Stimulated activated naive B cell treated with anti-CD40 and anti-IgM and Interleukin-4, amounts not matched to agents 10 μg/mL and 1 μg/mL and 100 μg/mL, for 72 hours (primary cell): ENCODE data around the gene MAFB.
A peak's percentile ranks its signal among the peaks of the same experiment; 100 is the strongest.
"Not testable (repeated sequence)": the region's sequence is repeated elsewhere in the genome, so short reads cannot be mapped to it uniquely, and the experiment has no call there.

Experiments used
- ATAC-seq, 2 donors: fragments of 150-1000 bp; cut with Tn5 transposase; replicated peaks; 2 replicates each; pipeline ENCODE4 v1.10.0; 2021; ENCODE audit warnings: moderate library complexity in 1 of 2
- DNase-seq: peaks from one replicate; pipeline ENCODE4 v3.0.0; 2021
- H3K27ac Mint-ChIP-seq: one replicate; pipeline ENCODE4 v1.8.0; 2022; ENCODE audit warnings: mild to moderate bottlenecking, mixed read lengths
- H3K27me3 Mint-ChIP-seq, 2 donors: one replicate each; pipeline ENCODE4 v1.8.0; 2022; ENCODE audit warnings: mixed read lengths in 2 of 2
- H3K36me3 Mint-ChIP-seq, 2 donors: one replicate each; pipeline ENCODE4 v1.8.0; 2022; ENCODE audit warnings: mixed read lengths in 2 of 2, mild to moderate bottlenecking in 1 of 2
- H3K4me1 Mint-ChIP-seq, 2 donors: one replicate each; pipeline ENCODE4 v1.8.0; 2022; ENCODE audit warnings: mixed read lengths in 2 of 2, mild to moderate bottlenecking in 1 of 2
- H3K4me3 Mint-ChIP-seq, 2 donors: one replicate each; pipeline ENCODE4 v1.8.0; 2022; ENCODE audit warnings: mild to moderate bottlenecking in 2 of 2, mixed read lengths in 2 of 2, moderate library complexity in 1 of 2
- H3K9me3 Mint-ChIP-seq, 2 donors: one replicate each; pipeline ENCODE4 v1.8.0; 2022; ENCODE audit warnings: mixed read lengths in 2 of 2, mild to moderate bottlenecking in 1 of 2

MAFB gene

DNA sequence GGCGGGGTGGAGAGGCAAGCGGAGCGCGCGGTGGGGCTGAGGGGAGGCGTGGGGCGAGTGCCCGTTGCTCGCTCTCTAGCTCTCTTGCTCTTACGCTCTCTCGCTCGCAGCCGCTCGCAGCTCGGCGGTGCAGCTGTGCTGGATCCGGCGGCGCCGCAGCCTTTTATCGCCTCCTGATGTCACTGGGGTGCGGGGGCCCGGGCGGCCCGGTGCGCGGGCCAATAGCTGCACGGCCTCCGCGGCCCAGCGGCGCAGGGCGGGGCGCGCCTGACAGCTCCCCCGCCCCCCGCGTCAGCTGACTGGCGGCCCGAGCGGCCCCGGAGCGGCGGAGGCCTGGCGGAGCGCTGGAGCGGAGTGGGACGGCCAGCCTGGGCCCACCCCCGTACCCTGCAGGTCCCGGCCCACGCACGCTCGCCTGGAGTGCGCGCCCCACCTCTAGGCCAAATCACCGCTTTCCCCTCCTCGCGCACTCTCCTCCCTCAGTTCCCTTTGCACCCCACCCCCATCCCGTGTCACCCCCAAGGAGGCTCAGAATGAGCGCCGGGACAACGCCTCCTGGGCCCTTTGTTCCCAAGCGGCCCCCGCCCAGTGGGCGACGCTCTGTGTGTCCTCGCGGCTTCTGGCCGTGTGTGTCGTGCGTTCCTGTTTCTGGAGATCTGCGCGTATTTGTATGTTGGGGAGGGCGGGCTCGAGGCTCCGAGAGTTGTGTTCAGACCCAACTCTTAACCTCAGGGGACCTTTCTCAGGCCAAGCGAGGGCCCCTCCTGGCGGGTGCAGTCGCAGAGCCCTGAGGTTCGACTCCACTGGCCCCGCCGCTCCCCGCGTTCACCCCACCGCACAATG, at the start of gene MAFB:
TSS of gene MAFB (minus strand) at position 137 of the 843 bp plus-strand sequence. CDS start 386 bp downstream, outside the sequence.
- DNase-seq (no peak), ATAC-seq (peak; percentile 65 to 70)
- Mint-ChIP-seq H3K4me3 (peak within 1 kb of the TSS; percentile 79 to 86), H3K36me3 (no peaks in the 10 kb centered on the region), H3K27ac (peak within 1 kb of the TSS; percentile 93), H3K9me3 (no peaks in the 10 kb centered on the region), H3K4me1 (peaks cover 16 to 33% of the 10 kb centered on the region in 2 donors), H3K27me3 (peaks cover 81 to 92% of the 10 kb centered on the region in 2 donors)

- not testable (repeated sequence) for H3K36me3 Mint-ChIP-seq, H3K4me3 Mint-ChIP-seq, H3K27ac Mint-ChIP-seq, H3K4me1 Mint-ChIP-seq, H3K9me3 Mint-ChIP-seq, ATAC-seq, DNase-seq
- H3K27me3 Mint-ChIP-seq: peaks cover 31 to 50% of the 10 kb centered on the region in 2 donors
Measured at GRCh38 chr20:40736468-40736867, 47.4 kb upstream of the MAFB start.

- H3K9me3 Mint-ChIP-seq: peaks cover 0 to 2% of the 10 kb centered on the region in 2 donors
- no peak overlapping the region for H3K4me3 Mint-ChIP-seq
- H3K36me3 Mint-ChIP-seq: no peaks in the 10 kb centered on the region
- DNase-seq (no peak), ATAC-seq (no peak)
- H3K27ac Mint-ChIP-seq: no peak overlapping the region
- H3K27me3 Mint-ChIP-seq: peaks cover 9 to 13% of the 10 kb centered on the region in 2 donors
- no peaks in the 10 kb centered on the region for H3K4me1 Mint-ChIP-seq
Measured at GRCh38 chr20:40728996-40729395, 40.0 kb upstream of the MAFB start.

DNA sequence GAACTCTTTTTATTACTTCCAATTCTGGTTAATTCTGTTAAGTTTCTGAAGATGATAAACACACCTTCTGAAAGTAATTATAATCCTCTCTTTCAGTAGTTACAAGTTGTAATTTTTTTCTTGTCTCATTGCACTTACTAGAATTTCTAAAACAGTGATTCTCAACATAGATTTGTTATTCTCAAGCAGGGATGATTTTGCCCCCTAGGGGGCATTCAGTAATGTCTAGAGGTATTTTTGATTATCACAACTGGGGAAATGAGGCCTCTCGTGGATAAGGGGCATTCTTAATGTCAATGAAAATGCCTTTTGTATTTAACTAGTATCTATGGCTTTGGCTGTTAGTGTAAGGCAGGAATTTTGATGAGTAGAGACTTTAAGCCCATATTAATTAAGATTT, 39.4 kb upstream of the MAFB start:
- Mint-ChIP-seq H3K27me3 (peaks cover 8 to 9% of the 10 kb centered on the region in 2 donors), H3K4me1 (no peaks in the 10 kb centered on the region), H3K27ac (no peak overlapping the region), H3K9me3 (peaks cover 0 to 2% of the 10 kb centered on the region in 2 donors), H3K4me3 (no peak overlapping the region), H3K36me3 (no peaks in the 10 kb centered on the region)
- ATAC-seq (no peak), DNase-seq (no peak)

GRCh38 chr20:40727960-40728359, 38.9 kb upstream of the MAFB start:
- ATAC-seq: no peak
- H3K4me3 Mint-ChIP-seq: no peak overlapping the region
- no peaks in the 10 kb centered on the region for H3K36me3 Mint-ChIP-seq
- DNase-seq: no peak
- no peaks in the 10 kb centered on the region for H3K4me1 Mint-ChIP-seq
- peaks cover 0 to 2% of the 10 kb centered on the region in 2 donors for H3K9me3 Mint-ChIP-seq
- H3K27me3 Mint-ChIP-seq: peaks cover 6% of the 10 kb centered on the region in 2 donors
- no peak overlapping the region for H3K27ac Mint-ChIP-seq

DNA sequence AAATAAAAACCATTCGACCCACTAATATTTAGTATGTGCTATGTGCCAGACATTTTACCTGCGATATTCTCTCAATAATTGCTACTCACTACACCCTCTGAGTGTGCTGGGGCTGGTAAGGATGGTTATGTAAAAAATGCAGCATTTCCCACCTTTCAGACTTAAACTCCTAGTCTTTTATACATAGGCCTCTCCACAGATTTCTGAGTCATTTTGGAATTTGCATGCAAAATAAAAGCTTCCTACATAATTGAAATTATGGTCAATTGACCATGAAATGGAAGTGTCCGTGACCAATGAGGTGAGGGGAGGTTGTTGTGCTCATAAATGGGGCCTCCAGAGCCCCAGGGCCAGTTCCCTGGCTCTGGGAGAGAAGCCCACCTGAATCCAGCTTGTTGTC, 37.7 kb upstream of the MAFB start:
- Mint-ChIP-seq H3K9me3 (peaks cover 0 to 2% of the 10 kb centered on the region in 2 donors), H3K36me3 (no peaks in the 10 kb centered on the region), H3K27me3 (peaks cover 6% of the 10 kb centered on the region in 2 donors), H3K27ac (no peak overlapping the region), H3K4me3 (no peak overlapping the region), H3K4me1 (no peaks in the 10 kb centered on the region)
- no peak for ATAC-seq
- no peak for DNase-seq

DNA sequence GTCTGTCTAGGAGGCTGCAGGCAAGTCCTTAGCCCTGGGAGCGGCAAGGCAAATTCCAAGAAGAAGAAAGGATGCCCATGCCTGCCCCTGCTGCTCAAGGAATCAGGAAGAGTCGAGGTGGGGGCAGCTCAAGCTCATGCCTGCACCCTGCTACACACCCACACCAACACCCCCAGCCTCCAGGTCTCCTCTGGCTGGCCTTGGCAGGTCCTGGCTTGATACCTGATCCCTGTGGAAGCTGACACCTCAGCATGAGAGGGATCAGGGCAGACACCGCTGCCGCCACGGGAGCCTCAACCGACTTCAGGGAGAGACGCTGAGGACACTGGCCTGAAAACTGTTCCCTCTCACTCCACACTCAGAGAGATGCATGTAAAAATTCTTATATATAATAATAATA, 35.5 kb upstream of the MAFB start:
- Mint-ChIP-seq H3K36me3 (no peaks in the 10 kb centered on the region), H3K27ac (no peak overlapping the region), H3K9me3 (peaks cover 0 to 2% of the 10 kb centered on the region in 2 donors), H3K4me3 (no peak overlapping the region), H3K4me1 (peaks cover 0 to 5% of the 10 kb centered on the region in 2 donors), H3K27me3 (peaks cover 6 to 13% of the 10 kb centered on the region in 2 donors)
- no peak for ATAC-seq
- no peak for DNase-seq

- Mint-ChIP-seq H3K4me1 (peaks cover 0 to 5% of the 10 kb centered on the region in 2 donors), H3K4me3 (no peak overlapping the region), H3K27me3 (peaks cover 16 to 26% of the 10 kb centered on the region in 2 donors), H3K36me3 (no peaks in the 10 kb centered on the region), H3K27ac (no peak overlapping the region), H3K9me3 (no peaks in the 10 kb centered on the region)
- ATAC-seq: no peak
- DNase-seq: no peak
Measured at GRCh38 chr20:40720826-40721225, 31.8 kb upstream of the MAFB start.

- Mint-ChIP-seq H3K9me3 (no peaks in the 10 kb centered on the region), H3K4me1 (peaks cover 0 to 5% of the 10 kb centered on the region in 2 donors), H3K27me3 (peaks cover 17 to 26% of the 10 kb centered on the region in 2 donors), H3K4me3 (no peak overlapping the region), H3K36me3 (no peaks in the 10 kb centered on the region), H3K27ac (no peak overlapping the region)
- ATAC-seq: no peak
- no peak for DNase-seq
Measured at GRCh38 chr20:40720099-40720498, 31.1 kb upstream of the MAFB start.

DNA sequence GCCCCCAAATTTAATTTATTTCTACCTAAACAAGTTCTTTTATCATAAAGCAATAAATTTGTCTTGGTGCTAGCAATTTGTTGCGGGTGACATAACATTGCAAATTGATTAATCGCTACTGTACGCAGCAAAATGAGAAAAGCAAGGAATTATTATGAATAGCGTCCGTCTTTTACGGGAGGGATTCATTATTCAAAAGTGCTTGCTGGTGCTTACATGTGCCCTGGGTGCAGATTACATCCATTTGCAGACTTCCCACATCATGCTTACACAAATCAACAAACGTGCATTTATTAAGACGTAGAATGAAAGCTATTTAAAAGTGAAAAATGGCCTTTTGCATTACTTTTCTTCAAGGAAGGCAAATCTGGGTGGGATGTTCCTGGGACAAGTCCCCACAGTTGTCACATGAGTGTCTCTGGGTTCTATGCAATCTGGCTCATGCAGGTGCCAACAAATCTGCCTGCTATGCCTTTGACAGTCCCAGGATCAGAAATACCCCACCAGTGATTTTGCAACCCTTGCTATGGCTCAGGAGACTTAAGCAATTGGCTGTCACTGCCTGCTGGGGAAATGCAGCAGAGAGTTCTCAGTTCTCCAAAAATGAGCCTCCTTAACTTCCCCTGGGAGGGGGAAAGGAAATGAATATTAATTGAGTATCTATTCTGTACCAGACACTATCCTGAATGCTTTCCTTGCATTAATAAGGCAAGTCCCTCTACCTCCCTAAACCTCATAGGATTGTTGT, 30.1 kb upstream of the MAFB start:
- H3K27me3 Mint-ChIP-seq: peaks cover 17 to 26% of the 10 kb centered on the region in 2 donors
- H3K9me3 Mint-ChIP-seq: no peaks in the 10 kb centered on the region
- peaks cover 0 to 5% of the 10 kb centered on the region in 2 donors for H3K4me1 Mint-ChIP-seq
- DNase-seq (no peak), ATAC-seq (peak in 1 of 2 donors; percentile 47)
- no peaks in the 10 kb centered on the region for H3K36me3 Mint-ChIP-seq
- H3K4me3 Mint-ChIP-seq: no peak overlapping the region
- H3K27ac Mint-ChIP-seq: no peak overlapping the region

DNA sequence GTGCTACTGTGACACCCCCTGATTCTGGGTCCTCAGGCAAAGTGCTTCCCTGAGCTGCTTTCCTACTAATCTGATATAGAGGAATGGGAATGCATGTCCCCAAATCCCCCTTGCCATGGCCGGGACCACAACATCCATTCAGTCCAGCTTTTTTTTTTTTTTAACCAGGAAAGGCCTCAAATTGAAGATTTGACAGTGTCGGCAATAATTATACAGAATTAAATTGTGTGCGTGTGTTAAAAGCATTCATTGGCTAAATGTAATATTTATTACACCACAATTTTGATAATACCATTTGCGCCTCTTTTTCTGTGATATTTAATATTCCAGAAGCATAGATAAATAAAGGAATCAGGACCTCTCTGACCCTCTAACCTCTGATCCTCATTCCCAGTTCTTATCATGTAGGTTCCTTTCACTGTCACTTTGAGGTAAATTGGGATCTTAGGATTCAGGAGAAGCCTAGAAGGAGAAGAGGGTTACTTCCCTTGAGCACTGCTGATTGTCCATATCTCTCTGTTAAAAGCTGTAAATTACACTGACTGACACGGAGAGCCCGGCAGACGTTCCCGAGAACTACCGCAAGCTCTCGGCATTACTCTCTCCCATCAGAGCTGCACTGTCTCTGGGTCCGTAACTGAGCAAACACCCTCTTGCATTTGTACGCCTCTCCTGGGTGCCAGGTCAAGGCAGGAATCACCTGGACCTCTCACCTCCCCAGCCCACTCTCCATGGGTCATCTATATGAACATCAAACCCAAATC, 29.4 kb upstream of the MAFB start:
- Mint-ChIP-seq H3K27me3 (peaks cover 17 to 26% of the 10 kb centered on the region in 2 donors), H3K27ac (no peak overlapping the region), H3K9me3 (no peaks in the 10 kb centered on the region), H3K4me1 (peaks cover 0 to 5% of the 10 kb centered on the region in 2 donors), H3K4me3 (no peak overlapping the region), H3K36me3 (no peaks in the 10 kb centered on the region)
- no peak for ATAC-seq
- DNase-seq: no peak

DNA sequence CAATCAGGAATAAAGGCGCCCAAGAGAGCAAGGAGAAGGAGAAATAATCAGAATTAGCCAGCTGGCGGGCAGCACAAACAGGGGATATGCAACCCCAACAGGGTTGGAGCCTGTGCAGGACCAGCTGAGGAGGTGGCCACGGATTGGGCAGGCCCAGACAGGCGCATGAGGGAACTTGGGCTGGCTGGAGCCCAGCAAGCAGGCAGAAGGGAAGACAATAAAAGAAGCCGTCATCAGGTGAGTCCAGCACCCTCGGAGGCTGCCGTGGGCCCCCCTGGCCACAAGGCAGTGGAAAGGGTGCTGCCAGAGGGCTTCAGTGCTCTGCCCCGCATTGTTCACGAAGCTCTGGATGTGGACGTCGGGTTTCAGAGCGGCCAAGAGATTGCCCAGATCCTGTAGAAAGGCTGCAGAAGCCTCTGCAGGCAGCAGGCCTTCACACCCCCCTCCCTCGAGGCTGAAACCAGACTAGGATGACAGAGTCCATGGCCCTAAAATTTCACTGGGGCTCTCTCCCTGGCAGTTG, 28.4 kb upstream of the MAFB start:
- Mint-ChIP-seq H3K36me3 (no peaks in the 10 kb centered on the region), H3K4me3 (no peak overlapping the region), H3K27me3 (peaks cover 20 to 30% of the 10 kb centered on the region in 2 donors), H3K4me1 (peaks cover 0 to 5% of the 10 kb centered on the region in 2 donors), H3K27ac (no peak overlapping the region), H3K9me3 (no peaks in the 10 kb centered on the region)
- DNase-seq: no peak
- no peak for ATAC-seq

GRCh38 chr20:40715491-40715890, 26.5 kb upstream of the MAFB start:
- peaks cover 24 to 30% of the 10 kb centered on the region in 2 donors for H3K27me3 Mint-ChIP-seq
- H3K27ac Mint-ChIP-seq: no peak overlapping the region
- H3K9me3 Mint-ChIP-seq: no peaks in the 10 kb centered on the region
- H3K4me1 Mint-ChIP-seq: peaks cover 0 to 5% of the 10 kb centered on the region in 2 donors
- DNase-seq (no peak), ATAC-seq (no peak)
- H3K36me3 Mint-ChIP-seq: no peaks in the 10 kb centered on the region
- H3K4me3 Mint-ChIP-seq: no peak overlapping the region

DNA sequence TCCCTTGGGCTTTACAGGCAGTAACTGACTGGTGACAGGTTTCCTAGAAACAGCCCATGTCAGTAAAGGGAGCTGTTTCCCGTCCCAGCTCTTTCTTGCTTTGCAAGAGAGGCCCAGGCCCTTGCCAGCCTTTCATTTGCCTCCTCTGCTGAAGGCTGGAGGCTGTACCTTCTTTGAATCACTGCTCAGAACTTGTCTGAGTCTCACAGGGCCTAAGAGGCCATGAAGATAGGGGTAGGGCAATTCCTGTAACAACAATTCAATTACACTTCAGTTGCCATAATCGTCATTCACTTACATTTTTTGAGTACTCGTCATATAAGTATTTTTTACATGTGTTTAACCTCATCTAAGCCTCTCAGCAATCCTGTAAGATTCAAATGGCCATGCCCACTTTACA, 25.9 kb upstream of the MAFB start:
- Mint-ChIP-seq H3K9me3 (no peaks in the 10 kb centered on the region), H3K36me3 (no peaks in the 10 kb centered on the region), H3K4me1 (peaks cover 0 to 3% of the 10 kb centered on the region in 2 donors), H3K4me3 (no peak overlapping the region), H3K27me3 (peaks cover 24 to 26% of the 10 kb centered on the region in 2 donors), H3K27ac (no peak overlapping the region)
- ATAC-seq: no peak
- DNase-seq: no peak
